Transverse colon (tissue), 4 donors: ENCODE data around the gene PAIP1. TPM values are rescaled to one million over a fixed set of nuclear protein-coding genes. Genes with fewer than 3 reads are reported as not detected.

ENCODE experiments used
- DNase-seq: peaks from one replicate; pipeline ENCODE4 v3.0.0-alpha.2; 2019
- H3K27ac ChIP-seq, 4 donors: fragments of 200-600 bp; sonication (generic); 2 replicates each; pipeline ENCODE4 v1.5.1; 2016 to 2018; ENCODE audit warnings: inconsistent platforms in 4 of 4
- H3K27me3 ChIP-seq: fragments of 200-600 bp; sonication (generic); 2 replicates; pipeline ENCODE4 v1.5.1; 2017; ENCODE audit warnings: inconsistent platforms
- H3K36me3 ChIP-seq, 4 donors: fragments of 200-600 bp; sonication (generic); 2 replicates each; pipeline ENCODE4 v1.5.1; 2017 to 2019; ENCODE audit warnings: inconsistent platforms in 4 of 4
- H3K4me1 ChIP-seq, 4 donors: fragments of 200-600 bp; sonication (generic); 2 replicates each; pipeline ENCODE4 v1.5.1; 2017 to 2020; ENCODE audit warnings: inconsistent platforms in 4 of 4
- H3K4me3 ChIP-seq, 4 donors: fragments of 200-600 bp; sonication (generic); 1 replicate in 1 of 4; 2 replicates in 3 of 4; pipeline versions ENCODE4 v1.5.1 to v1.6.1; 2017 to 2019; ENCODE audit warnings: inconsistent platforms in 4 of 4
- H3K9me3 ChIP-seq, 2 donors: fragments of 200-600 bp; sonication (generic); 2 replicates each; pipeline ENCODE4 v1.5.1; 2017 to 2019; ENCODE audit warnings: inconsistent platforms in 2 of 2
- CTCF ChIP-seq, 5 experiments: fragments of 200-600 bp in 3 of 5; fragments of 450-650 bp in 2 of 5; sonication (generic) in 3 of 5; IDR thresholded peaks; 1 replicate in 2 of 5; 2 replicates in 3 of 5; pipeline ENCODE4 v1.5.1; 2016 to 2017; ENCODE audit warnings: antibody characterized with exemption in 5 of 5, inconsistent platforms in 3 of 5, mild to moderate bottlenecking in 2 of 5, moderate library complexity in 1 of 5
- EP300 ChIP-seq: sonication (generic); formaldehyde crosslinking; IDR thresholded peaks from one replicate; pipeline ENCODE4 v1.6.1; 2017; ENCODE audit warnings: antibody characterized with exemption, low read depth
- POLR2A ChIP-seq: fragments of 450-650 bp; IDR thresholded peaks from one replicate; pipeline ENCODE4 v1.6.1; 2016; ENCODE audit warnings: antibody characterized with exemption, mild to moderate bottlenecking, moderate library complexity
- POLR2AphosphoS5 ChIP-seq, 3 donors: sonication (generic); formaldehyde crosslinking; IDR thresholded peaks; one replicate each; pipeline ENCODE4 v1.6.1; 2016; ENCODE audit warnings: antibody characterized with exemption in 3 of 3
- WGBS, 2 donors: methylation state at CpG; one replicate each; pipeline ENCODE4 v1.1.5; 2018; ENCODE audit warnings: low coverage in 1 of 2; 5-methylcytosine and 5-hydroxymethylcytosine counted together
- in situ Hi-C, 4 donors: fragments of 200-750 bp; cut with MboI; loops; one replicate each; pipeline versions ENCODE4 v1.15.0 to v1.15.1; 2017; ENCODE audit warnings: low sequenced_read_pairs in 3 of 4, low pct_ligation_motif_present in 1 of 4, low pct_unique_long_range_greater_than_20kb in 1 of 4
- intact Hi-C: fragments of 100-400 bp; cut with DNase I; formaldehyde crosslinking; loops from one replicate; pipeline ENCODE4 v1.15.1; 2023; ENCODE audit warnings: low total_unique reads
- total RNA-seq, 4 donors: library from RNA; depleted of rRNA; stranded (reverse); fragments of >200 nt; gene quantifications; one replicate each; pipeline ENCODE4 v1.1.0, GENCODE V29; 2016

The PAIP1 gene
- total RNA-seq, 4 donors from 2014 or later: 17.1 to 61.4 (median 46.3) TPM

GRCh38 chr5:43530648-43531047, 26.2 kb downstream of the PAIP1 start:
- DNase-seq: no peak
- Histone ChIP-seq H3K4me1 (no peaks in the 10 kb centered on the region), H3K36me3 (peaks cover 0 to 70% (median 37%) of the 10 kb centered on the region in 4 donors), H3K4me3 (no peak overlapping the region), H3K27ac (no peak overlapping the region), H3K9me3 (no peaks in the 10 kb centered on the region), H3K27me3 (no peaks in the 10 kb centered on the region)
- in situ Hi-C loops (no loop called here), intact Hi-C loops (no loop called here)
- WGBS, 2 donors: 80 to 86% methylated on average over 1 to 2 of the region's 2 CpGs
- TF ChIP-seq CTCF (IDR thresholded peaks at IDR 0.05) (no peak), EP300 (no peak), POLR2AphosphoS5 (IDR thresholded peaks at IDR 0.05) (no peak), POLR2A (no peak)

GRCh38 chr5:43523662-43524072, 33.2 kb downstream of the PAIP1 start:
- WGBS, 2 donors: 29 to 57% methylated on average over 1 to 2 of the region's 2 CpGs
- peaks cover 0 to 23% (median 8%) of the 10 kb centered on the region in 4 donors for H3K36me3 ChIP-seq
- no peak for DNase-seq

GRCh38 chr5:43520615-43521014, 36.3 kb downstream of the PAIP1 start:
- Histone ChIP-seq H3K4me1 (peaks cover 0 to 4% (median 2%) of the 10 kb centered on the region in 4 donors), H3K9me3 (no peaks in the 10 kb centered on the region), H3K36me3 (peaks cover 0 to 8% (median 3%) of the 10 kb centered on the region in 4 donors), H3K27me3 (no peaks in the 10 kb centered on the region), H3K27ac (no peak overlapping the region), H3K4me3 (no peak overlapping the region)
- DNase-seq: no peak
- intact Hi-C loops (no loop called here), in situ Hi-C loops (no loop called here)
- no peak for TF ChIP-seq POLR2A
- TF ChIP-seq POLR2AphosphoS5 (IDR thresholded peaks at IDR 0.05): no peak
- TF ChIP-seq CTCF (IDR thresholded peaks at IDR 0.05): no peak
- TF ChIP-seq EP300: no peak
- 83 to 84% methylated on average over 1 of the region's 1 CpG for WGBS, 2 donors

More at GRCh38 chr5:43523662-43524072, 33.2 kb downstream of the PAIP1 start:
- Histone ChIP-seq H3K4me3 (no peak overlapping the region), H3K4me1 (no peaks in the 10 kb centered on the region), H3K9me3 (no peaks in the 10 kb centered on the region), H3K27me3 (no peaks in the 10 kb centered on the region), H3K27ac (no peak overlapping the region)
- in situ Hi-C loops (no loop called here), intact Hi-C loops (no loop called here)
- TF ChIP-seq POLR2A (no peak), CTCF (IDR thresholded peaks at IDR 0.05) (no peak), POLR2AphosphoS5 (IDR thresholded peaks at IDR 0.05) (no peak), EP300 (no peak)

GRCh38 chr5:43515678-43516048, 41.2 kb downstream of the PAIP1 start:
- Histone ChIP-seq H3K27me3 (no peaks in the 10 kb centered on the region), H3K36me3 (no peaks in the 10 kb centered on the region), H3K9me3 (no peaks in the 10 kb centered on the region), H3K27ac (peak overlapping the region; percentile 85 to 92 (median 88)), H3K4me1 (peaks cover 7 to 24% (median 14%) of the 10 kb centered on the region in 4 donors), H3K4me3 (peak overlapping the region; percentile 7 to 84 (median 54))
- TF ChIP-seq EP300: no peak
- TF ChIP-seq CTCF (IDR thresholded peaks at IDR 0.05): no peak
- no peak for TF ChIP-seq POLR2A
- no peak for TF ChIP-seq POLR2AphosphoS5 (IDR thresholded peaks at IDR 0.05)
- DNase-seq: no peak
- intact Hi-C loops (no loop called here), in situ Hi-C loops (no loop called here)
- WGBS, 2 donors: 13 to 14% methylated on average over 1 of the region's 1 CpG
